Astrocyte of the spinal cord (primary cell): Measurements from ENCODE around the gene PSMB5.

Source experiments
- DNase-seq: peaks from one replicate; pipeline ENCODE4 v3.0.0; 2011; ENCODE audit warnings: low read depth, low spot score
- H3K4me3 ChIP-seq: 2 replicates; pipeline ENCODE4 v1.5.1; 2011; ENCODE audit warnings: low read depth, mild to moderate bottlenecking, low read length, moderate library complexity
- CTCF ChIP-seq: IDR thresholded peaks from 2 replicates; pipeline ENCODE4 v1.5.1; 2012; ENCODE audit warnings: low read depth, mild to moderate bottlenecking, low read length, inconsistent platforms
- in situ Hi-C: cut with HindIII; loops from 2 replicates; pipeline ENCODE4 v1.10.0; 2017; ENCODE audit warnings: low sequenced_read_pairs

The PSMB5 gene

DNA sequence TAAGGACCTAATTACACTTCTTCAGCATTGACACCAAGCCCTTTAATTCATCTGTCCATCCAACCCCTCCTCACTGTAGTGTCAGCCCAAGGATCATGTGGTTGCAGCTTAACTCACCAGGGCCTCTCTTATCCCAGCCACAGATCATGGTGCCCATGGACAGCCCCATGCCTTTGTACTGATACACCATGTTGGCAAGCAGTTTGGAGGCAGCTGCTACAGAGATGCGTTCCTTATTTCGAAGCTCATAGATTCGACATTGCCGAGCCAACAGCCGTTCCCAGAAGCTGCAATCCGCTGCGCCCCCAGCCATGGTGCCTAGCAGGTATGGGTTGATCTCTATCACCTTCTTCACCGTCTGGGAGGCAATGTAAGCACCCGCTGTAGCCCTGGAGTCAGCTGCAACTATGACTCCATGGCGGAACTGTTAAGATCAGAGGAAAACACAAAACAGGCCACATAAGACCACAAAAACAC is 1.4 kb downstream of the PSMB5 start:
- DNase-seq = no peak
- TF ChIP-seq CTCF = no peak
- peak overlapping the region; percentile 87 for H3K4me3 ChIP-seq
- in situ Hi-C loops = no loop called here

DNA sequence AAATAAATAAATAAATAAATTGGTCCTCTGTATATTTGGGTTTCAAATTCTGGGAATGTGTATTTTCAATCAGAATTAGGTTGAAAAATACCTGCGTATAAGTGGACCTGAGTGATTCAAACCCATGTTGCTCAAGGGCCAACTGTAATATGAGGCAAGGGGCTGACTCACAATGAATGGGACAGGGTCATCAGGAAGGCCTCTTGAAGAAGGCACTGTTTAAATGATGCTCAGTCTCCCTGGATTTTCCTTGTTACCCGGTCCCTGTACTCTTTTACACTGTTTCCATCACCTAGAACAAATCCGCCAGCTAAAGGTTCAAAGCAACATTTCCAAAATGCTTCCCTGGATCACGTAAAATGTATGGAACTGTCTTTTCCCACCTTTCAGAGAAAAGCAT is 3.8 kb downstream of the PSMB5 start:
- in situ Hi-C loops = no loop called here
- DNase-seq = no peak
- no peak for TF ChIP-seq CTCF
- H3K4me3 ChIP-seq = no peak overlapping the region

- H3K4me3 ChIP-seq = no peak overlapping the region
- no peak for TF ChIP-seq CTCF
- in situ Hi-C loops = no loop called here
- no peak for DNase-seq
These were observed 5.9 kb downstream of the PSMB5 start for GRCh38 chr14:23028799-23029198.

DNA sequence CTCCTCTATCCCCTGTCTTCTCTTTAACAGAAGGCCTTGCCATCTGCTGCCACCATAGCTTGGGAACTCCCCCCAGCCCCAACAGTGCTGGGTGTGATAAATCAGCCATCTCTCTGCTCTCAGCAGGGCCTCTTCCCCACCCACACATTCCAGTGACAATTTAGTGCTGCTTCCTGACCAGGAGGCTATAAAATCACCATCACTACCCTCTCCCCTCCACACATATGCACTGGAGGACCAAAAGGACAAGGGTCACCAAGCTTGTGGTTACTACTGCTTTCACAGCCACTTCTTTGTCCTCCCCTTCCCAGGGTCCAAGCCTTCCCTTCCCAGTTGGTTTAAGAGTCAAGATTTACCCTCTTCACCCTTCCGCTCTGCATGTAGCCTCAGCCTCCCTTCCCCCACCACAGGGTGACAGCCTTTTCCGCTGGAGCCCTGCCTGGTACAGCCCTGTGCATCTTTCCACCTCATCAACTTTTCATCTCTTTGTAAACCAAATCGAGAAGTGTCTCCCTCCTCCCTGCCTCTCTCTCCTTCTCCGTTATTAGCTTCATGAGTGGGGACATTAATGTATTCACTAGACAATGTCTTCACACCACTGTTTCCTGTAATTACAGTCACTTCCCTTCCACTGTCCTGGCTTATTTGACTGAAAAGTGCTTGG is 9.4 kb downstream of the PSMB5 start:
- no peak for TF ChIP-seq CTCF
- H3K4me3 ChIP-seq = no peak overlapping the region
- in situ Hi-C loops = no loop called here
- DNase-seq = no peak

GRCh38 chr14:23024612-23025075 is 10.1 kb downstream of the PSMB5 start:
- TF ChIP-seq CTCF = no peak
- in situ Hi-C loops = no loop called here
- H3K4me3 ChIP-seq = no peak overlapping the region
- no peak for DNase-seq

DNA sequence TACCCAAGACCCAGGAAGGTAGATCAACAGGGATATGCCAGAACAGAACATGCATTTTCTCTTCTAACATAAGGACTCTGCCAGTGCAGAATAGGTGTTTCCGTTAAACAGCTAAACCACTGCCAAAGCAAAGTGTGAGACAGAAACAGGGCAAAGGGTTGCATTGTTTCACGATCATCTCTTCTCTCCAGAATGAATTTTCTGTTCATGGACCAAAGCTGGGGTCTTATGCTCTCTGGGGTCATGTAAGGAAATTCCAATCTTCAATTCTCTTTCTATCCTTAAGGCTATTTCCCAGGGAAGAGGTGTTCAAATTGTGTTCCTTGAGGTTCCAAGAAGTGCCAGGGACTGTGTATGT is 10.9 kb downstream of the PSMB5 start:
- H3K4me3 ChIP-seq = no peak overlapping the region
- TF ChIP-seq CTCF = no peak
- DNase-seq = no peak
- in situ Hi-C loops = no loop called here
